ENCODE measurements around the gene TIMM23. TPM values are rescaled to one million over a fixed set of nuclear protein-coding genes. Genes with fewer than 3 reads are reported as not detected.
"Not testable (repeated sequence)": the region's sequence is repeated elsewhere in the genome, so short reads cannot be mapped to it uniquely, and the experiment has no call there.

TIMM23 gene, protein sequence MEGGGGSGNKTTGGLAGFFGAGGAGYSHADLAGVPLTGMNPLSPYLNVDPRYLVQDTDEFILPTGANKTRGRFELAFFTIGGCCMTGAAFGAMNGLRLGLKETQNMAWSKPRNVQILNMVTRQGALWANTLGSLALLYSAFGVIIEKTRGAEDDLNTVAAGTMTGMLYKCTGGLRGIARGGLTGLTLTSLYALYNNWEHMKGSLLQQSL
- total RNA-seq (ENCODE audit: unreplicated experiment): 56.0 TPM
- long read RNA-seq, transcript TIMM23-201 (7 exons, 1,222 nt): major isoform, 45 of 48 reads
- long read RNA-seq, partial matches to known transcripts: 1 of 48 reads
- long read RNA-seq, other reads (novel, unspliced or antisense): 2 of 48 reads

GRCh38 chr10:45972106-45972812, at the start of gene TIMM23:
Gene TIMM23 (plus strand): TSS chr10:45972489. CDS start chr10:45972625, 136 bp downstream.
- peak within 1 kb of the TSS; percentile 96 for H3K27ac Mint-ChIP-seq (ENCODE audit: unreplicated experiment)
- H3K4me1 Mint-ChIP-seq (ENCODE audit: low read depth, unreplicated experiment); H3K36me3 Mint-ChIP-seq (ENCODE audit: unreplicated experiment); H3K27me3 Mint-ChIP-seq (ENCODE audit: unreplicated experiment); H3K9me3 Mint-ChIP-seq (ENCODE audit: unreplicated experiment): not testable (repeated sequence)
- DNase-seq: peak; percentile 90
- H3K4me3 Mint-ChIP-seq (ENCODE audit: unreplicated experiment): peak within 1 kb of the TSS; percentile 99

DNA sequence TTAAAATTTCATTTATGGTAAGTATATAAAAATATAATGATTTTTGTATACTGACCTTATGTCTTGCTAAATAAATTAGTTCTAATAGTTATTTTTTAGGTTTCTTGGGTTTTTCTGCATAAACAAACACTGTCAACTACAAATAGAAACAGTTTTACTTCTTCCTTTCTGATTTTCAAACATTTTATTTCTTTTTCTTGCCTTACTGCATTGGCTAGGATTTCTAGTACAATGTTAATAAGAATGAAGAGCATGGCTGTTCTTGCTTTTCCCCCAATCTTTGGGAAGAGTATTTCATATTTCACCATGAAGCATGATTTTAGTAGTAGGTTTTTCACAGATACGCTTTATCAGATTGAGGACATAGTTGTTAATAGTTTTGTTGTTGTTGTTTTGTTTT, 45.5 kb upstream of the TIMM23 start:
- not testable (repeated sequence) for H3K27me3 Mint-ChIP-seq (ENCODE audit: unreplicated experiment); H3K36me3 Mint-ChIP-seq (ENCODE audit: unreplicated experiment)

DNA sequence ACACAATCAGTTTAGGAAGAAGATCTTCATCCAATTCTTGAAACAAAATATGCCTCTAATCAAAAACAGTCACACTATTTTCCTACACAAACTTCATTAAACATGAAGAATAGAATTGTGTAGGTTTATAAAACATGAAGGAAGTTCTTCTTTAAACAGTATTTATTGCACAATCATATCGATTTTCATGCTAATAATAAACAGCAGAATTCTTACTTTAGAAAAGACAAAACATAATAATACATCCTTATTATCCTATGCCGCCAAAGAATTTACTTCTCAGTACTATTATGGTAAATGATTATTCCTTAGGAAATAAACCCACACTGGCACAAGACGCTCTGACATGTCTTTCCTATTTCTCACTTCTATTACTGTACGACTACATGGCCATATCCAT, 41.0 kb upstream of the TIMM23 start:
- not testable (repeated sequence) for H3K9me3 Mint-ChIP-seq (ENCODE audit: unreplicated experiment); H3K36me3 Mint-ChIP-seq (ENCODE audit: unreplicated experiment); H3K27me3 Mint-ChIP-seq (ENCODE audit: unreplicated experiment)

More for the DNA sequence above, 45.5 kb upstream of the TIMM23 start:
- not testable (repeated sequence) for H3K4me3 Mint-ChIP-seq (ENCODE audit: unreplicated experiment); H3K9me3 Mint-ChIP-seq (ENCODE audit: unreplicated experiment); H3K27ac Mint-ChIP-seq (ENCODE audit: unreplicated experiment); H3K4me1 Mint-ChIP-seq (ENCODE audit: low read depth, unreplicated experiment); DNase-seq

GRCh38 chr10:45934788-45935187, 37.5 kb upstream of the TIMM23 start:
- H3K4me1 Mint-ChIP-seq (ENCODE audit: low read depth, unreplicated experiment); DNase-seq; H3K27ac Mint-ChIP-seq (ENCODE audit: unreplicated experiment); H3K4me3 Mint-ChIP-seq (ENCODE audit: unreplicated experiment); H3K27me3 Mint-ChIP-seq (ENCODE audit: unreplicated experiment); H3K36me3 Mint-ChIP-seq (ENCODE audit: unreplicated experiment); H3K9me3 Mint-ChIP-seq (ENCODE audit: unreplicated experiment): not testable (repeated sequence)

More for the DNA sequence above, 41.0 kb upstream of the TIMM23 start:
- not testable (repeated sequence) for H3K4me1 Mint-ChIP-seq (ENCODE audit: low read depth, unreplicated experiment); H3K4me3 Mint-ChIP-seq (ENCODE audit: unreplicated experiment); H3K27ac Mint-ChIP-seq (ENCODE audit: unreplicated experiment); DNase-seq

DNA sequence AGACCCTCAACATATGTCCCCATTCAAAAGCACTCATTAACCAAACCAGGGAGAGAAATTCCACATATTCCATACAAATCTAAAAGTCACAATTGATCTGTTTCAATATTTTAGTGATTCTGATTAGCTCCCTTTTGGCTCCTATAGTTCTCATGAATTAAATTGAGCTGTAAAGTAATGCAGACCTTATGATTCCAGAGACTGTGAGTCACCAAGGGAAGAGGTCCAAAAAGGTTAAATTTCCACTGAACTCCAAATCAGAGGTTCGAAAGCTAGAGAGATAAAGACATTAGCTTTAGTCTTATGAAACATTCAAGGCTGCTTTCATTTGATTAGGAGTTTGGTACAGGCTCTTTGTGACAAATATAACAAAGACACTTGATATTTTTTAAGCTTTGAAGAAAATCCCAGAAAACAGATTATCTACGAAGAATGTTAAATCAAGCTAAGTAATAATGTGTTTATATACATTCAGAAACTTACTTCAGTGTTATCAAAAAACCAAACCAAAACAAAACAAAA, 33.1 kb upstream of the TIMM23 start:
- not testable (repeated sequence) for H3K27ac Mint-ChIP-seq (ENCODE audit: unreplicated experiment); H3K4me1 Mint-ChIP-seq (ENCODE audit: low read depth, unreplicated experiment); H3K9me3 Mint-ChIP-seq (ENCODE audit: unreplicated experiment); DNase-seq; H3K36me3 Mint-ChIP-seq (ENCODE audit: unreplicated experiment); H3K4me3 Mint-ChIP-seq (ENCODE audit: unreplicated experiment); H3K27me3 Mint-ChIP-seq (ENCODE audit: unreplicated experiment)

GRCh38 chr10:45941196-45941595, 31.1 kb upstream of the TIMM23 start:
- not testable (repeated sequence) for H3K4me3 Mint-ChIP-seq (ENCODE audit: unreplicated experiment); H3K27me3 Mint-ChIP-seq (ENCODE audit: unreplicated experiment); H3K27ac Mint-ChIP-seq (ENCODE audit: unreplicated experiment); H3K9me3 Mint-ChIP-seq (ENCODE audit: unreplicated experiment); H3K36me3 Mint-ChIP-seq (ENCODE audit: unreplicated experiment); H3K4me1 Mint-ChIP-seq (ENCODE audit: low read depth, unreplicated experiment); DNase-seq

DNA sequence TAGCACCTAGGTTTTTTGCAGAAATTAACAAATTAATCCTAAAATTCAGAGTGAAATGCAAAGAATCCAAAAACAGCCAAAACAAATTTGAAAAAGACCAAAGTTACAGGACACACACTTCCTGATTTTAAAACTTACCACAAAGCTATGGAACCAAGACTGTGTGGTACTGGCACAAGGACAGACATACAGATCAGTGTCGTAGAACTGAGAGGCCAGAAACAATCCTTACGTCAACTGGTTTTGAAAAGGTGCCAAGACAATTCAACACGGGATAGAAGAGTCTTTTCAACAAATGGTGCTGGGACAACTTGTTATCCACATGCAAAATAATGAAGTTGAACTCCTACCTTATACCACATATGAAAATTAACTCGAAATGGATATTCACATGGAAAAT, 26.8 kb upstream of the TIMM23 start:
- not testable (repeated sequence) for H3K4me1 Mint-ChIP-seq (ENCODE audit: low read depth, unreplicated experiment); H3K27ac Mint-ChIP-seq (ENCODE audit: unreplicated experiment); DNase-seq; H3K36me3 Mint-ChIP-seq (ENCODE audit: unreplicated experiment); H3K4me3 Mint-ChIP-seq (ENCODE audit: unreplicated experiment); H3K27me3 Mint-ChIP-seq (ENCODE audit: unreplicated experiment); H3K9me3 Mint-ChIP-seq (ENCODE audit: unreplicated experiment)

DNA sequence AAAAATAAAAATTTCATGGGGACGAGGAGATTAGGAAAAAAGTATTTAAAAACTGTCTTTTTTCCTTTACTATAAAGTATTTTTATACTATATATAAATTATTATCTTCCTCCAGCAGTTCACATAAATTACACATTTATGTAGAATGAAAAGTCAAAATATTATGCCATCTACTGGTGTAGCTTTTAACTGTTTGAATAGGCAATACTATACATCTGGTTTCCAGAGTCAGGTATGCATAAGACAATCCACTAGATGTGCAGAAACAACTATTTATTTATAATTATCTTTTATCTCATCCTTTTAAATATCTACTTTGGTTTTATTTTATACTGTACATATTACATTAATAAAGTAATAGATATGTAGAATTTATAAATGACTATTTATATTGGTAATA, 24.9 kb upstream of the TIMM23 start:
- not testable (repeated sequence) for H3K36me3 Mint-ChIP-seq (ENCODE audit: unreplicated experiment); H3K27ac Mint-ChIP-seq (ENCODE audit: unreplicated experiment); H3K4me1 Mint-ChIP-seq (ENCODE audit: low read depth, unreplicated experiment); H3K27me3 Mint-ChIP-seq (ENCODE audit: unreplicated experiment); H3K4me3 Mint-ChIP-seq (ENCODE audit: unreplicated experiment); DNase-seq; H3K9me3 Mint-ChIP-seq (ENCODE audit: unreplicated experiment)

- H3K9me3 Mint-ChIP-seq (ENCODE audit: unreplicated experiment); DNase-seq; H3K4me3 Mint-ChIP-seq (ENCODE audit: unreplicated experiment); H3K27me3 Mint-ChIP-seq (ENCODE audit: unreplicated experiment); H3K4me1 Mint-ChIP-seq (ENCODE audit: low read depth, unreplicated experiment); H3K36me3 Mint-ChIP-seq (ENCODE audit: unreplicated experiment); H3K27ac Mint-ChIP-seq (ENCODE audit: unreplicated experiment): not testable (repeated sequence)
Observed at GRCh38 chr10:45948801-45949200, 23.5 kb upstream of the TIMM23 start.

- H3K9me3 Mint-ChIP-seq (ENCODE audit: unreplicated experiment); H3K4me3 Mint-ChIP-seq (ENCODE audit: unreplicated experiment); H3K27me3 Mint-ChIP-seq (ENCODE audit: unreplicated experiment); DNase-seq; H3K27ac Mint-ChIP-seq (ENCODE audit: unreplicated experiment); H3K4me1 Mint-ChIP-seq (ENCODE audit: low read depth, unreplicated experiment); H3K36me3 Mint-ChIP-seq (ENCODE audit: unreplicated experiment): not testable (repeated sequence)
Observed at GRCh38 chr10:45954367-45954766, 17.9 kb upstream of the TIMM23 start.

DNA sequence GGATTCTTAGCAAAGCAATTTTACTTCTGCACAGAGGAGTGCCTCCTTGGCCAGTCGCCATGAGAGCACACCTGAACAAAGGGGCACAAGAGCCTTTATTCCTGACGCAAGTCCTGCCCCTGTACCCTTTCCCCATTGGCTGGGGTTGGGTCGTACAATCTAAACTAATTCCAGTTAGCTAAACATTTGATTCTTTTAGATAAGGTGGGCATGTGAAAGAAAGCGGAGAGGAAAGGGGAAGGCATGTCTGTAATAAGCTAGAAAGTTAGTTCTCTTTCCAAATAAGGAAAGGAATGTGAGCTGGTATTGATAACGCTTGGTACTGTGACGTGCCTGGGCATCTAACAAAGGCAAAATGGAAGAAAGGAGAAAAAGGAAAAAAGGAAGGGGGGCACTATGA, 15.7 kb upstream of the TIMM23 start:
- not testable (repeated sequence) for H3K27me3 Mint-ChIP-seq (ENCODE audit: unreplicated experiment); H3K9me3 Mint-ChIP-seq (ENCODE audit: unreplicated experiment); H3K4me3 Mint-ChIP-seq (ENCODE audit: unreplicated experiment); H3K27ac Mint-ChIP-seq (ENCODE audit: unreplicated experiment); H3K4me1 Mint-ChIP-seq (ENCODE audit: low read depth, unreplicated experiment); DNase-seq; H3K36me3 Mint-ChIP-seq (ENCODE audit: unreplicated experiment)

DNA sequence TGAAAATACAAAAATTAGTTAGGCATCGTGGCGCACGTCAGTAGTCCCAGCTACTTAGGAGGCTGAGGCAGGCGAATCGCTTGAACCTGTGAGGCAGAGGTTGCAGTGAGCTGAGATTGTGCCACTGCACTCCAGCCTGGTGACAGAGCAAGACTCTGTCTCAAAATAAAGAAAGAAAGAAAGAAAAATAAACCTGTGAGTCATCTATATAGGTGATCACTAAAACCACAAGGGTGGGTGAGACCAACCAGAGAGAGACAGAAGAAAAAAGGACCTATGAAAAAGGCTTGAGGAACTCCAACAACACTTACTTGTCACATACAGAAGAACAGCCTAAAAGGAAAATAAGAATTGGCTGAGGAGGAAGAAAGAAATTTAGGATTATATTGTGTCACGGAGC, 14.4 kb upstream of the TIMM23 start:
- DNase-seq; H3K27me3 Mint-ChIP-seq (ENCODE audit: unreplicated experiment); H3K36me3 Mint-ChIP-seq (ENCODE audit: unreplicated experiment); H3K9me3 Mint-ChIP-seq (ENCODE audit: unreplicated experiment); H3K4me1 Mint-ChIP-seq (ENCODE audit: low read depth, unreplicated experiment); H3K27ac Mint-ChIP-seq (ENCODE audit: unreplicated experiment); H3K4me3 Mint-ChIP-seq (ENCODE audit: unreplicated experiment): not testable (repeated sequence)

Measured in glutamatergic neuron (in vitro differentiated cells).